PC-3 (cell line): ENCODE data around the gene ASTN2. TPM values are rescaled to one million over a fixed set of nuclear protein-coding genes. Genes with fewer than 3 reads are reported as not detected.

Experiments
- ATAC-seq: fragments of 200-7000 bp; cut with Tn5 transposase; 2 replicates; pipeline ENCODE4 v1.9.1; 2020; ENCODE audit warnings: mild to moderate bottlenecking, moderate library complexity
- BruUV-seq: library from RNA; stranded (reverse); fragments of 400-500 nt; replicated peaks from 2 replicates; lab custom pipeline; 2021; lab: Mats Ljungman, UMichigan
- CTCF ChIA-PET: fragments of 300-600 bp; sonication (Branson Sonifier 250); formaldehyde crosslinking; loops from one replicate; lab custom pipeline; 2022; ENCODE audit warnings: antibody characterized with exemption; lab: Charles Lee
- POLR2A ChIA-PET: fragments of 300-600 bp; sonication (Branson Sonifier 250); formaldehyde crosslinking; loops from one replicate; lab custom pipeline; 2022; ENCODE audit warnings: antibody characterized with exemption; ENCODE audit not compliant: unreplicated experiment; lab: Charles Lee
- DNase-seq: peaks from one replicate; pipeline ENCODE4 v3.0.0-alpha.2; 2015
- H2AFZ ChIP-seq: fragments of 300-600 bp; sonication (generic); 2 replicates; pipeline ENCODE4 v1.6.0; 2016; ENCODE audit warnings: antibody characterized with exemption, low read length
- H3F3A ChIP-seq: fragments of 300-600 bp; sonication (generic); one replicate; pipeline ENCODE4 v1.6.0; 2017; ENCODE audit warnings: antibody characterized with exemption, low read length, control low read depth, mild to moderate bottlenecking; ENCODE audit not compliant: unreplicated experiment
- H3K27ac ChIP-seq: fragments of 300-600 bp; sonication (generic); 2 replicates; pipeline ENCODE4 v1.5.1; 2016; ENCODE audit warnings: mild to moderate bottlenecking, low read length
- H3K27me3 ChIP-seq: fragments of 300-600 bp; sonication (generic); 2 replicates; pipeline ENCODE4 v1.6.1; 2016; ENCODE audit warnings: low read length, mixed read lengths
- H3K36me3 ChIP-seq: fragments of 300-600 bp; sonication (generic); 2 replicates; pipeline ENCODE4 v1.6.1; 2016; ENCODE audit warnings: low read depth, mixed run types, low read length, mixed read lengths
- H3K4me1 ChIP-seq: fragments of 300-600 bp; sonication (generic); 2 replicates; pipeline ENCODE4 v1.5.1; 2016; ENCODE audit warnings: low read length; ENCODE audit not compliant: insufficient read depth
- H3K4me2 ChIP-seq: fragments of 300-600 bp; sonication (generic); 2 replicates; pipeline ENCODE4 v1.6.0; 2016; ENCODE audit warnings: low read length
- H3K4me3 ChIP-seq: fragments of 300-600 bp; sonication (generic); 2 replicates; pipeline ENCODE4 v1.5.1; 2016; ENCODE audit warnings: mild to moderate bottlenecking, low read length, mixed read lengths
- H3K79me2 ChIP-seq: fragments of 300-600 bp; sonication (generic); 2 replicates; pipeline ENCODE4 v1.6.1; 2017; ENCODE audit warnings: low read length, mixed read lengths
- H3K9ac ChIP-seq: fragments of 300-600 bp; sonication (generic); 2 replicates; pipeline ENCODE4 v1.6.0; 2016; ENCODE audit warnings: mild to moderate bottlenecking, low read length
- H3K9me2 ChIP-seq: fragments of 300-600 bp; sonication (generic); replicated peaks from 2 replicates; pipeline ENCODE4 v1.6.1; 2016; ENCODE audit warnings: mixed run types, low read length, mixed read lengths
- H3K9me3 ChIP-seq: fragments of 300-600 bp; sonication (generic); 2 replicates; pipeline ENCODE4 v1.6.1; 2016; ENCODE audit warnings: low read length, mixed read lengths
- H4K20me1 ChIP-seq: fragments of 300-600 bp; sonication (generic); 2 replicates; pipeline ENCODE4 v1.6.1; 2016; ENCODE audit warnings: low read length, mixed read lengths
- EZH2 ChIP-seq: fragments of 300-600 bp; sonication (generic); IDR thresholded peaks from one replicate; pipeline ENCODE4 v1.6.1; 2017; ENCODE audit warnings: antibody characterized with exemption, mild to moderate bottlenecking, low read length; ENCODE audit not compliant: unreplicated experiment
- EZH2phosphoT487 ChIP-seq: fragments of 300-600 bp; sonication (generic); IDR thresholded peaks from 2 replicates; pipeline ENCODE4 v1.6.1; 2018; ENCODE audit warnings: mild to moderate bottlenecking, antibody characterized with exemption, low read length, borderline replicate concordance
- intact Hi-C: fragments of 100-400 bp; cut with micrococcal nuclease; formaldehyde crosslinking; loops from 2 replicates; pipeline ENCODE4 v1.9.0; 2023
- total RNA-seq: library from RNA; depleted of rRNA; stranded (reverse); fragments of >200 nt; gene quantifications from 2 replicates; pipeline ENCODE4 v1.2.3, GENCODE V29; 2014
- TF ChIP-seq, protein P1 (sequence below): fragments of 300-600 bp; sonication (generic); conservative IDR thresholded peaks from 2 replicates; pipeline ENCODE4 v1.5.1; 2017; ENCODE audit warnings: antibody characterized with exemption, low read depth, mild to moderate bottlenecking, low read length

Gene ASTN2
- total RNA-seq, 1 experiment from 2014 or later: 3.5 TPM

DNA sequence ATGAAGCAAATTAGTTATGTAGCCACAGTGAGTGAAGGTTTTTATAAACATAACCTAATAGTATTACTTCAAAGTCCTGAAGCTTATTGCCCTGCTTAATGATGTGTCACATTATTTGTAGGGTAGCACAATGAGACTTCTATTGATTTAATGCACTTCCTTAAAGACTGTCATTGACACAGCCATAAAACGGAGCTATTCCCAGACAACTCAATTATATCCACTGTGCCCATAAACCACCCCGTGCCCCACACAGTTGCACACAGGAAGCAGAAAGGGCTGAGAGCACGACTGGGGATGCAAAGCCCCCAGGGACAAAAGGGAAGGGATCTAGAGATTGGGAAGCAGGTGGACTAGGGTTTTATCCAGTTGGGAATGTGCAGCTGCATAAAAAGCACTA lies 690.7 kb downstream of the ASTN2 start:
- no peak overlapping the region for H3K27ac ChIP-seq
- no peaks in the 10 kb centered on the region for H4K20me1 ChIP-seq
- no peak for TF ChIP-seq EZH2
- TF ChIP-seq, protein P1, sequence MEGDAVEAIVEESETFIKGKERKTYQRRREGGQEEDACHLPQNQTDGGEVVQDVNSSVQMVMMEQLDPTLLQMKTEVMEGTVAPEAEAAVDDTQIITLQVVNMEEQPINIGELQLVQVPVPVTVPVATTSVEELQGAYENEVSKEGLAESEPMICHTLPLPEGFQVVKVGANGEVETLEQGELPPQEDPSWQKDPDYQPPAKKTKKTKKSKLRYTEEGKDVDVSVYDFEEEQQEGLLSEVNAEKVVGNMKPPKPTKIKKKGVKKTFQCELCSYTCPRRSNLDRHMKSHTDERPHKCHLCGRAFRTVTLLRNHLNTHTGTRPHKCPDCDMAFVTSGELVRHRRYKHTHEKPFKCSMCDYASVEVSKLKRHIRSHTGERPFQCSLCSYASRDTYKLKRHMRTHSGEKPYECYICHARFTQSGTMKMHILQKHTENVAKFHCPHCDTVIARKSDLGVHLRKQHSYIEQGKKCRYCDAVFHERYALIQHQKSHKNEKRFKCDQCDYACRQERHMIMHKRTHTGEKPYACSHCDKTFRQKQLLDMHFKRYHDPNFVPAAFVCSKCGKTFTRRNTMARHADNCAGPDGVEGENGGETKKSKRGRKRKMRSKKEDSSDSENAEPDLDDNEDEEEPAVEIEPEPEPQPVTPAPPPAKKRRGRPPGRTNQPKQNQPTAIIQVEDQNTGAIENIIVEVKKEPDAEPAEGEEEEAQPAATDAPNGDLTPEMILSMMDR: no peak
- no peak for TF ChIP-seq EZH2phosphoT487
- H3K36me3 ChIP-seq: no peaks in the 10 kb centered on the region
- intact Hi-C loops: no loop called here
- H3K9me2 ChIP-seq: no peaks in the 10 kb centered on the region
- no peak overlapping the region for H3K4me3 ChIP-seq
- no TSS peak for BruUV-seq
- CTCF ChIA-PET: no interaction called here
- DNase-seq: no peak
- no peaks in the 10 kb centered on the region for H3K9me3 ChIP-seq
- H3K27me3 ChIP-seq: 0 out of 2 replicates have a peak, but pooled peaks cover 9% of the 10 kb centered on the region
- no peak for ATAC-seq
- no peaks in the 10 kb centered on the region for H3F3A ChIP-seq
- H2AFZ ChIP-seq: no peak overlapping the region
- H3K4me2 ChIP-seq: no peak overlapping the region
- no peaks in the 10 kb centered on the region for H3K4me1 ChIP-seq
- no peaks in the 10 kb centered on the region for H3K79me2 ChIP-seq
- H3K9ac ChIP-seq: no peak overlapping the region
- POLR2A ChIA-PET: no interaction called here

DNA sequence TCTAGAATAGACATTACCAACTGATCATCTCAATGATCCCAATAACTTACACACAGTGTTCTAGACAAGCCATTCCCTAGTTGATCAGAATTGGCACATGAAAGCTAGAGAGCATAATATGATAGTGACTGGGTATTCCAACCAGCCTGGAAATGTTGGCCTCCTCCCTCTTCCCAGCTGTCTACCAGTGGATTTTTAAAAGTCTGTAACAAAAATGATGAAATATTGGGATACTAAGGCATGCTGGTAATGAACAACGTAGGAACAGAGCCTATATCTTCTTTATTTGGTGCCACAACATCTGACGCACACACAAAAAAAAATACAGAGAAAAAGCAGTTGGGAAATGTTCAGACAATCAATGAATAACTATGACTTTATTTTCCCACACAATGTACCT lies 692.9 kb downstream of the ASTN2 start:
- ChIA-PET POLR2A (no interaction called here), CTCF (no interaction called here)
- Histone ChIP-seq H3K9me3 (no peaks in the 10 kb centered on the region), H3K4me1 (no peaks in the 10 kb centered on the region), H3K36me3 (no peaks in the 10 kb centered on the region), H3K27ac (no peak overlapping the region), H3K79me2 (no peaks in the 10 kb centered on the region), H3K4me3 (no peak overlapping the region), H3K9me2 (no peaks in the 10 kb centered on the region), H4K20me1 (no peaks in the 10 kb centered on the region), H3K9ac (no peak overlapping the region), H2AFZ (no peak overlapping the region), H3F3A (no peaks in the 10 kb centered on the region), H3K4me2 (no peak overlapping the region), H3K27me3 (0 out of 2 replicates have a peak, but pooled peaks cover 9% of the 10 kb centered on the region)
- DNase-seq (no peak), ATAC-seq (no peak)
- TF ChIP-seq, protein P1: no peak
- no peak for TF ChIP-seq EZH2phosphoT487
- no TSS peak for BruUV-seq
- intact Hi-C loops: no loop called here

DNA sequence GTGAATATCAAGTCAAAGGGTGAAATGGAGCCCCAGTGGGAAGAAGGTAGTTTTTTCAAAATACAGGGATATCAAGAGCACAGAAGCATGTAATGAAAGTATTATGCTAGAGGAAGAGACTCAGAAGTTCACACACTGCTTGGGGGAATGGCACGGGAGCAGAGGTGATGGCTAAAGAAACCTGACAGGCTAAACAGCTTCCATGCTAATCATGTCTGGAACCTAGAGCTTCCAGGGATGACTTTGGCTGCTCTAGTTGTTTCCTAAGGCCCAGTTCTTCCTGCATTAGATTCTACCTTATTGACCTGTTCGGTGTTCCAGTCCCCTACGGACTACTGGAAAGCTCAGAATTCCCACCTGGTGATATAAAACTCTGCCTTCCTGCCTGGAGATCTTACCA lies 693.4 kb downstream of the ASTN2 start:
- ChIA-PET POLR2A (interaction anchor here (0.6 kb wide), 1 partner anchor 1540 kb away, joined by 7 read pairs; no protein-coding TSS in a partner anchor), CTCF (no interaction called here)
- Histone ChIP-seq H3K9ac (no peak overlapping the region), H3F3A (no peaks in the 10 kb centered on the region), H3K9me3 (no peaks in the 10 kb centered on the region), H3K9me2 (no peaks in the 10 kb centered on the region), H3K4me1 (no peaks in the 10 kb centered on the region), H3K27ac (no peak overlapping the region), H3K36me3 (no peaks in the 10 kb centered on the region), H2AFZ (no peak overlapping the region), H3K4me2 (no peak overlapping the region), H3K4me3 (no peak overlapping the region), H3K27me3 (0 out of 2 replicates have a peak, but pooled peaks cover 9% of the 10 kb centered on the region), H3K79me2 (no peaks in the 10 kb centered on the region), H4K20me1 (no peaks in the 10 kb centered on the region)
- ATAC-seq (no peak), DNase-seq (no peak)
- BruUV-seq: no TSS peak
- intact Hi-C loops: no loop called here
- TF ChIP-seq, protein P1: no peak
- TF ChIP-seq EZH2phosphoT487 (no peak), EZH2 (no peak)
